K562 (cell line): ENCODE results near the gene LRRK1. TPM values are rescaled to one million over a fixed set of nuclear protein-coding genes. Genes with fewer than 3 reads are reported as not detected.

Experiments used
- DACH1 ChIP-seq: fragments of 450-650 bp; IDR thresholded peaks from 2 replicates; pipeline ENCODE4 v1.6.1; 2018; ENCODE audit not compliant: partially characterized antibody
- DNMT1 ChIP-seq: fragments of 450-650 bp; IDR thresholded peaks from 2 replicates; pipeline ENCODE4 v1.6.1; 2016; ENCODE audit warnings: antibody characterized with exemption, mild to moderate bottlenecking
- EP300 ChIP-seq: IDR thresholded peaks from 2 replicates; pipeline ENCODE4 v1.6.1; 2012; ENCODE audit warnings: low read length, improper control_type of control experiment
- FOS ChIP-seq: IDR thresholded peaks from 3 replicates; pipeline ENCODE4 v1.6.1; 2011; ENCODE audit not compliant: insufficient read length; ENCODE audit errors: extremely low read depth
- HBP1 ChIP-seq: fragments of 450-650 bp; formaldehyde crosslinking; IDR thresholded peaks from 2 replicates; pipeline ENCODE4 v1.4.0; 2022; ENCODE audit warnings: missing genetic modification characterization
- HINFP ChIP-seq: fragments of 450-650 bp; conservative IDR thresholded peaks from 2 replicates; pipeline ENCODE4 v1.6.1; 2016; ENCODE audit warnings: missing genetic modification characterization, low read depth, mild to moderate bottlenecking, control low read depth, missing compliant biosample characterization
- KHSRP ChIP-seq: fragments of 450-650 bp; IDR thresholded peaks from 2 replicates; pipeline ENCODE4 v1.6.1; 2017
- KLF10 ChIP-seq: fragments of 250-450 bp; sonication (Bioruptor Pico); IDR thresholded peaks from 2 replicates; pipeline ENCODE4 v1.6.1; 2021; ENCODE audit warnings: matching md5 sums
- NR2F6 ChIP-seq: fragments of 450-650 bp; formaldehyde crosslinking; IDR thresholded peaks from 2 replicates; pipeline ENCODE4 v1.4.0; 2020; ENCODE audit warnings: mild to moderate bottlenecking
- RFX1 ChIP-seq: fragments of 450-650 bp; IDR thresholded peaks from 2 replicates; pipeline ENCODE4 v1.6.1; 2016; ENCODE audit warnings: mild to moderate bottlenecking, moderate library complexity
- SAP30 ChIP-seq: fragments of 200-600 bp; sonication (generic); IDR thresholded peaks from 2 replicates; pipeline ENCODE4 v1.6.1; 2012; ENCODE audit warnings: borderline replicate concordance, low read depth, mild to moderate bottlenecking, moderate library complexity, low read length, control low read depth, inconsistent platforms; ENCODE audit not compliant: insufficient read depth, poor library complexity, severe bottlenecking
- SMARCA5 ChIP-seq: fragments of 450-650 bp; IDR thresholded peaks from 2 replicates; pipeline ENCODE4 v1.6.1; 2016
- SRSF3 ChIP-seq: fragments of 200-400 bp; formaldehyde crosslinking; IDR thresholded peaks from 2 replicates; pipeline ENCODE4 v1.6.1; 2016; ENCODE audit warnings: mild to moderate bottlenecking, low read length, moderate library complexity; ENCODE audit not compliant: insufficient read depth
- ZBTB12 ChIP-seq: fragments of 250-450 bp; sonication (Bioruptor Pico); IDR thresholded peaks from 2 replicates; pipeline ENCODE4 v1.4.0; 2020
- ZC3H4 ChIP-seq: sonication (generic); formaldehyde crosslinking; IDR thresholded peaks from 2 replicates; pipeline ENCODE4 v1.9.0; 2021; ENCODE audit warnings: missing genetic modification reagents, borderline replicate concordance
- ZKSCAN1 ChIP-seq: fragments of 150-350 bp; IDR thresholded peaks from 2 replicates; pipeline ENCODE4 v1.6.1; 2016; ENCODE audit warnings: low read depth, low read length
- ZNF224 ChIP-seq: sonication (generic); formaldehyde crosslinking; IDR thresholded peaks from 2 replicates; pipeline ENCODE4 v1.8.0; 2022; ENCODE audit warnings: mild to moderate bottlenecking, missing genetic modification reagents
- ZNF609 ChIP-seq: sonication (generic); formaldehyde crosslinking; IDR thresholded peaks from 2 replicates; pipeline ENCODE4 v1.8.1; 2023; ENCODE audit warnings: missing genetic modification reagents, mild to moderate bottlenecking, borderline replicate concordance
- polyA plus RNA-seq, 8 experiments: library from polyadenylated mRNA; depleted of rRNA in 4 of 8; stranded (reverse) in 5 of 8; unstranded in 3 of 8; fragments of >200 nt; fragmentation: Nextera tagmentation in 2 of 8; fragmentation: Illumina TruSeq in 1 of 8; extraction: Ambion mirVana in 2 of 8; extraction: Trizol in 1 of 8; gene quantifications; 2 replicates each; pipeline versions ENCODE4 v1.2.1 to v1.2.3, GENCODE V29; 2011 to 2014; ENCODE audit warnings: inconsistent platforms in 1 of 8, missing spikeins in 1 of 8
- total RNA-seq, 7 experiments: library from RNA; depleted of rRNA in 6 of 7; stranded (reverse); fragments of >200 nt in 6 of 7; fragmentation: Illumina TruSeq in 2 of 7; extraction: Trizol in 2 of 7; gene quantifications; 2 replicates each; pipeline versions ENCODE4 v1.2.1 to v1.2.3, GENCODE V29; 2011 to 2021; ENCODE audit warnings: low replicate concordance in 1 of 7

LRRK1 gene
- total and polyA plus RNA-seq, 9 of the 15 experiments (the other 6 are each of a cell fraction or from before 2014, with no cell fraction given) = 0.01 to 1.5 (median 0.11) TPM

- TF ChIP-seq ZNF609 (no peak), HBP1 (CRISPR knock-in tag) (no peak), SMARCA5 (no peak), NR2F6 (CRISPR knock-in tag) (no peak), ZBTB12 (CRISPR knock-in tag) (no peak), SAP30 (no peak), ZC3H4 (no peak), HINFP (tag) (peak; percentile 96), DACH1 (no peak), DNMT1 (no peak), RFX1 (no peak), ZKSCAN1 (no peak), FOS (no peak), EP300 (peak; percentile 60), KLF10 (CRISPR knock-in tag) (no peak), KHSRP (0 out of 2 replicates have a peak, but pooled peaks have one; percentile 29), SRSF3 (no peak), ZNF224 (CRISPR knock-in tag) (no peak)
Observed at GRCh38 chr15:101107625-101108460, 188.7 kb downstream of the LRRK1 start (continued).
